Heart left ventricle (tissue), 13 donors: ENCODE results near the gene JAK2.

Experiments
- POLR2A ChIP-seq, 2 donors: fragments of 450-650 bp; IDR thresholded peaks; one replicate each; pipeline ENCODE4 v1.6.1; 2017; ENCODE audit warnings: antibody characterized with exemption in 2 of 2, mild to moderate bottlenecking in 2 of 2, moderate library complexity in 2 of 2
- TF ChIP-seq, protein P1 (sequence below), 12 donors: fragments of 200-600 bp; sonication (generic) in 4 of 12; IDR thresholded peaks; one replicate each; pipeline versions ENCODE4 v1.5.0 to v1.8.0; 2018 to 2022; ENCODE audit warnings: antibody characterized with exemption in 12 of 12, mild to moderate bottlenecking in 5 of 12
- donor health status: ischemic (EF 13 %, LVEDD 7.1; RV severe dilation, severe dysfunction).
- donor health status: DM: no; HTN: yes; CAD: no.
- donor health status: DM: no; HTN: no; CAD: no.
- donor health status: ischemic (EF 25% LVEDD 6.9; RV normal size, moderate dysfunction).
- donor health status: ischemic (EF 25% LVEDD 5.7; RV mildly dilated, moderate dysfunction).
- donor health status: ischemic (EF 35%, LVEDD 5.7; RV mildly dilated, moderate dysfunction).
- donor health status: nonischemic (EF 11% LVEDD 7.7; RV severe dilation, severe dysfunction).
- donor health status: DM: yes; HTN: yes; CAD: no.
- donor health status: PGD.
- donor health status: ischemic (EF 29% LVEDD 5.4; RV normal size, mild dysfunction).
- donor health status: nonischemic (EF 23%, LVEDD 6.1; RV moderate dilation, normal function).

DNA sequence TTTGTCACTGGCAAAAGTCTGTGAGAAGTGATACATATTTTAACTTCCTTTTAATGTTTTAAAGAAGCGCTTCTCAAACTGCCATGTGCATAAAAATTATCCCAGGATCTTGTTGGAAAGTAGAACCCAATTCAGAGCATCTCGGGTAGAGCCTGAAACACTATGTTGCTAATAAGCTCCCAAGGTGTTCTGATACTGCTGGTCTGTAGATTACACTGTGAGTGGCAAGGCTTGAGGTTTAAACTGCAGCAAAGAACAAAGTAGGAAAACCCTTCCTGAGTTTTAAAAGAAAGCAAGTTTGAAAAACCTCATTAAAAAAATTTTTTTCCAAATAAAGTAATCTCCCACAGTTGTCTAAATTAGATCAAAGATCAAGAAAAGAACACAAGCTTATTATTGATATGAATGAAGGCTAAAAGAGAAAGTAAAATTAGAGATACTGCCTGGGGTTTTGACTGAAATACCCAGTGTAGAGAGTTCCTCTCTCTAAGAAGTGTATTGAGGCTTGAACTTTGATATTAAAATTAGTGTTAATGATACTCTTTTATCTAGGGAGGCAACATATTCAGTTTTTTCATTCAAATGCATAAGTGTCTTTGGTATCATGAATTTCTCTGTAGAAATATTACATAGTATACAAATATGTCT, 19.8 kb upstream of the JAK2 start:
- TF ChIP-seq, protein P1, sequence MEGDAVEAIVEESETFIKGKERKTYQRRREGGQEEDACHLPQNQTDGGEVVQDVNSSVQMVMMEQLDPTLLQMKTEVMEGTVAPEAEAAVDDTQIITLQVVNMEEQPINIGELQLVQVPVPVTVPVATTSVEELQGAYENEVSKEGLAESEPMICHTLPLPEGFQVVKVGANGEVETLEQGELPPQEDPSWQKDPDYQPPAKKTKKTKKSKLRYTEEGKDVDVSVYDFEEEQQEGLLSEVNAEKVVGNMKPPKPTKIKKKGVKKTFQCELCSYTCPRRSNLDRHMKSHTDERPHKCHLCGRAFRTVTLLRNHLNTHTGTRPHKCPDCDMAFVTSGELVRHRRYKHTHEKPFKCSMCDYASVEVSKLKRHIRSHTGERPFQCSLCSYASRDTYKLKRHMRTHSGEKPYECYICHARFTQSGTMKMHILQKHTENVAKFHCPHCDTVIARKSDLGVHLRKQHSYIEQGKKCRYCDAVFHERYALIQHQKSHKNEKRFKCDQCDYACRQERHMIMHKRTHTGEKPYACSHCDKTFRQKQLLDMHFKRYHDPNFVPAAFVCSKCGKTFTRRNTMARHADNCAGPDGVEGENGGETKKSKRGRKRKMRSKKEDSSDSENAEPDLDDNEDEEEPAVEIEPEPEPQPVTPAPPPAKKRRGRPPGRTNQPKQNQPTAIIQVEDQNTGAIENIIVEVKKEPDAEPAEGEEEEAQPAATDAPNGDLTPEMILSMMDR (IDR thresholded peaks at IDR 0.05) = no peak
- no peak for TF ChIP-seq POLR2A (IDR thresholded peaks at IDR 0.05)
